Renal cortical epithelial cell (primary cell): ENCODE results near the gene FLNB. TPM values are rescaled to one million over a fixed set of nuclear protein-coding genes. Genes with fewer than 3 reads are reported as not detected.
A peak's percentile ranks its signal among the peaks of the same experiment; 100 is the strongest.
"Not testable (repeated sequence)": the region's sequence is repeated elsewhere in the genome, so short reads cannot be mapped to it uniquely, and the experiment has no call there.

Experiments
- DNase-seq: peaks from one replicate; pipeline ENCODE4 v3.0.0-alpha.2; 2011; ENCODE audit warnings: low read depth
- total RNA-seq: library from RNA; depleted of rRNA; stranded (reverse); fragments of >200 nt; gene quantifications from 2 replicates; pipeline ENCODE4 v1.2.3, GENCODE V29; 2014

Gene FLNB
- total RNA-seq, 1 donor from 2014 or later, result 342 TPM

DNA sequence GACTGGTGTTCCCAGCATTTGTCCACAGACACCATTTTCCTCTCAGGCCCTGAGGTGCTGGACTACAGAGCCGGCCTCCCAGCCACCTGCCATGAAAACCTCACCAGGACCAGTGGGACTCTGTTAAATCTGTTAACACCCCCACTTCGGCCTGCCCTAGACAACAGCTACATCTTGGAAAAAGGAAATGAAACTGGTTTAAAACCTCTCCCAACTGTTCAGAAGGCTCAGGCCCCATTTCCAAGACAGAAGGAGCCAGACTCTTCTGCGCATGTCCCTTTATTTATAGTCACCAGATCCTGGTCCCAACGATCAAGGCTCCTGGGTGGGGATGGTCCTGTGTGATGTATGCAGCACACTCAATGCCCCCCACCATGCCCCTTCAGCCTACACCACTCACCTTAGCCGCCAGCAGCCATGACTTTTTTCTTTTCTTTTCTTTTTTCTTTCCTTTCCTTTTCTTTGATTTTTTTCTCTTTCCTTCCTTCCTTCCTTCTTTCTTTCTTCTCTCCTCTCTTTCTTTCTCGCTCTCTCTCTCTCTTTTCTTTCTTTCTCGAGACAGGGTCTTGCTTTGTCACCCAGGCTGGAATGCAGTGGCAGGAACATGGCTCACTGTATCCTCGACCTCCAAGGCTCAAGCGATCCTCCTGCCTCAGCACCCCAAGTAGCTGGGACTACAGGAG, 25.5 kb upstream of the FLNB start:
- DNase-seq, result no peak

DNA sequence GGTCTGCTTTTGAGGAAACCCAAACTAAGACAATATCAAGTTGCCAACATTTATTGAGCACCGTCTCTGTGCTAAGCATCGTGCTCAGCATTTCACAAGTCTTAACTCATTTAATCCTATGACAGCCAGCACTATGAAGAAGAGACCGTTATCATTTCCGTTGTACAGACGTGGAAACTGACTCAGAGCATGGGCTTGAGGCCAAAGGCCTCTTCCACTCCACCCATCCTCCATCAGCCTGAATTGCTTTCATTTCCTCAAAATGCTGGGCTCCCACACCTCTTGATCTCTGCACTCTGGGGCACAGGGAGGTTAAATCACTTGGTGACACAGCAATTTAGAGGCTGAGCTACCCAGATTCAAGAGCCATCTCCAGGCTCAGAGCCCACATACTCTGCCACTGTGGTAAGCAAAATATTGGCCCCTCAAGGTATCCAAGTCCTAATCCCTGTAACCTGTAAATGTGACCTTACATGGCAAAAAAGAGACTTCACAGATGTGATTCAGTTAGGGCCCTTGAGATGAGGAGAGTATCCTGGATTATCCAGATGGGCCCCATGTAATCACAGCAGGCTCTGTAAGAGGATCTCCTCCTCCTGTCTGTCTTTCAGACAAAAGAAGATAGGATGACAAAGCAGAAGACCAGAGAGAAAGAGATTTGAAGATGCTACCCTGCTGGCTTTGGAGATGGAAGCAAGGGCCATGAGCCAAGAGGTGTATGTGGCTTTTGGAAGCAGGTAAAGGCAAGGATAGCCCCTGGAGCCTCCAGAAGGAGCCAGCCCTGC, 24.3 kb upstream of the FLNB start:
- DNase-seq, result peak; percentile 71

DNA sequence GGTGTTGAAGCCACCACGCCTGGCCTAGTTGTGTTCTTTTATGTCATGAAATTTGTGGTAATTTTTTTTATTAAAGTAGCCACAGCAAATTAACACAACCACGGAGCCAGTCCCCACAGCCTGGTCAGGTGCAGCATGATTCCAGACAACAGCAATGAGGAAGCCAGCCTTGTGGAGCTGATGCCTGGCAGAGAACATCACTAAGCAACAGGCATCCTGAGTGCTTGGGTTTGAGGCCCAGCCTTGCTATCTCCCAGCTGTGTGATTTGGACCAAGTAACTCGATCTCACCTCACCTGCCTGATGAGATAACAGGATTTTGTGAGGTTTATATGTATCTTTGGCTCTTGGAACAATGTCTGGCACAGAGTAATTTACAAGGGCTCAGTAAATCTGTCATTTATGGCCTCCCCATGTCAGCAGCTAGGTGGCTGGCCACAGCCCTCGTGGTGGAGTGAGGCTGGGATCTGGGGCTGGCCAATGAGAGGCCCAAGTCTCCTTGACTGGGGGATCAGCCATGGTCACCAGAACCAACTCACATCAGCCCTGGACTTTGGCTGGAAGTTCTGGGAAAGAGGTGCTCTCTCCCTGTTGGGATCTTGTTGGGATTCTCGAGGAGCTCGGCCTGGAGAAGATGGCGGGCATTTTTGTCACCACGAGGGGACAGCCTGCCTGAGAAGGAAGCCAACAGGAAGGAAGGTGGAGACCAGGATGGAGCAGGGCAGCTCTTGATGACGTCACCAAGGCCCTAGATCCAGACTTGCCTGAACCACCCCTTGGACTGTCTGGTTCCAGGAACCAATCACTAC, 22.8 kb upstream of the FLNB start:
- DNase-seq, result no peak

DNA sequence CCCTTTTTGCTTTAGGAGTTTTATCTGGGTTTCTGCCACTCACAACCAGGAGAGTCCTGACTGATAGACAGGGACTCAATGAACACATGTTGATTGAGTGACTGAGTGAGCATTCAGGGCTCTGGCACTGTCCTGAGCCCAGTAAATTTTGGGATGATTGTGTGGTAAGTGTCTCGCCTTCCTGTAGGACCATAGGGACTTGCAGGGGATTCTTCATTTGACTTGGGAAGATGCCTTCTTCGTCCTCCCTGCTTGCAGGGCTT, 22.3 kb upstream of the FLNB start:
- no peak for DNase-seq

DNA sequence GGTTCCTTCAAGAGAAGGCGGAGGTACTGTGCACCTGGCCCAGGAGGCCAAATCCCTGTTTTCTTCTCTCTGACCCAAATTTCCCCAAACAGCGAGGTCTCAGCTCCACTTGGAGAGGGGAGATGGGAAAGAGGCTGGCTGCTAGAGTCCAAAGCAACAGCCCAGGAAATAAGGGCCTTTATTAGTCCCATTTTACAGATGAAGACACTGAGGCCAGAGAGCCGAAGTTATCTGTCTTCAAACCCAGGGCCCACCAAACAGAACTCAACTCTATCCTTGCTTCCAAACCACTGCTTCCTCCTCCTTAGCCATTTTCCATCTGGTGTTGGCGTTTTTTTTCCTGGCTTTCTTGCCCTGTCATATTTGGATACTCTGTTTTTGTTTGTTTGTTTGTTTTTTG, 22.0 kb upstream of the FLNB start:
- no peak for DNase-seq

DNA sequence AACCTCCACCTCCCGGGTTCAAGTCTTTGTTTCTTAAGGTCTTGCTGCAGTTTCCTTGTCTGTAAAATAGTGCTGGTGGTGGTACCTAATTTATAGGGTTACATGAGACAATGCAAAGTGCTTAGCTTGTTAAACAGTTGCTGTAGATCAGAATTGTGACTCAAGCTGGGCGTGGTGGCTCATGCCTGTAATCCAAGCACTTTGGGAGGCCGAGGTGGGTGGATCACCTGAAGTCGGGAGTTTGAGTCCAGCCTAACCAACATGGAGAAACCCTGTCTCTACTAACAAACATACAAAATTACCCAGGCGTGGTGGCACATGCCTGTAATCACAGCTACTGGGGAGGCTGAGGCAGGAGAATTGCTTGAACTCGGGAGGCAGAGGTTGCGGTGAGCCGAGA, 19.0 kb upstream of the FLNB start:
- DNase-seq, result not testable (repeated sequence)

DNA sequence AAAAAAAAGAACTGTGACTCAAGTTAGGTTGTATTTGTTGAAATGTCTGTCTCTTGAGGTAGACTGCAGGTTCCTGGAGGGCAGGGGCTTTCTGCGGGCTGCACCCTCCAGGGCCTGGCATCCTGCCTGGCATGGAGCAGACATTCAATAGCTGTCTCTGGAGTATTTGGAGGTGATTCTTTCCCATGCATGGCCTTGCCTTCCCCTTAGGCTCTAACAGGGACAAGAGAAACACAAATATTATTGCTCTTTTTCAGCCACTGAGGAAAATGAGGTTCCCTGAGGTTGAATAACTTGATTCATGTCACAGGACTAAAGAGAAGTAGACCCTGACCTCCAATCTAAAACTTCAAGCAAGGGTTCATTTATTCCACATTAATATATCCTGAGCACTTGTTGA, 18.6 kb upstream of the FLNB start:
- no peak for DNase-seq

DNA sequence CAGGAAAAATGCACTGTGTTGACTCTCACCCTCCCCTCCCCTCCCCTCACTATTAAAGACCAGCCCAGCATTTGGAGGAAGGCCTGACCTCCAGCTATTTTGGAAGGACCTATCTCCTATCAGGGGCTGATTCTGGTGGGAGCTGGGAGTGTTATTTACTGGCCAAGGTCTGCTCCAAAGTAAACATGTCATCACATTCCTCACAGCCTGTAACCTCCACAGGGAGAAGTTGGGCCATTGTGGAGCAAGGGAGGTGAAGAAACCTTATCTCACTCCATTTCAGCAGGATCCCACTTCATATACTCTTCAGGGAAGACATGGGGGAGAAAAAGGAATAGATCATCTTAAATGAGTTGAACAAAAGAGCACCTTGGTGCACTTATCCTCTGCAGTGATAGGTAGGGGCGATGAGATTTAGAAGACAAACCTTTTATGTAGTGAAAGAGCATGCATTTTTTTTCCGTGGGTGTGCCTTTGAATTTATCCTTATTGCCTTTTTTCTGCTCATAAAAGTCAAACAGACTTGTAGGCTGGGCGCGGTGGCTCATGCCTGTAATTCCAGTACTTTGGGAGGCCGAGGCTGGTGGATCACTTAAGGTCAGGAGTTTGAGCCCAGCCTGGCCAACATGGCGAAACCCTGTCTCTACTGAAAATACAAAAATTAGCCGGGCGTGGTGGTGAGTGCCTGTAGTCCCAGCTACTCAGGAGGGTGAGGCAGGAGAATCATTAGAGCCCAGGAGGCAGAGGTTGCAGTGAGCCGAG, 15.6 kb upstream of the FLNB start:
- DNase-seq, result no peak

DNA sequence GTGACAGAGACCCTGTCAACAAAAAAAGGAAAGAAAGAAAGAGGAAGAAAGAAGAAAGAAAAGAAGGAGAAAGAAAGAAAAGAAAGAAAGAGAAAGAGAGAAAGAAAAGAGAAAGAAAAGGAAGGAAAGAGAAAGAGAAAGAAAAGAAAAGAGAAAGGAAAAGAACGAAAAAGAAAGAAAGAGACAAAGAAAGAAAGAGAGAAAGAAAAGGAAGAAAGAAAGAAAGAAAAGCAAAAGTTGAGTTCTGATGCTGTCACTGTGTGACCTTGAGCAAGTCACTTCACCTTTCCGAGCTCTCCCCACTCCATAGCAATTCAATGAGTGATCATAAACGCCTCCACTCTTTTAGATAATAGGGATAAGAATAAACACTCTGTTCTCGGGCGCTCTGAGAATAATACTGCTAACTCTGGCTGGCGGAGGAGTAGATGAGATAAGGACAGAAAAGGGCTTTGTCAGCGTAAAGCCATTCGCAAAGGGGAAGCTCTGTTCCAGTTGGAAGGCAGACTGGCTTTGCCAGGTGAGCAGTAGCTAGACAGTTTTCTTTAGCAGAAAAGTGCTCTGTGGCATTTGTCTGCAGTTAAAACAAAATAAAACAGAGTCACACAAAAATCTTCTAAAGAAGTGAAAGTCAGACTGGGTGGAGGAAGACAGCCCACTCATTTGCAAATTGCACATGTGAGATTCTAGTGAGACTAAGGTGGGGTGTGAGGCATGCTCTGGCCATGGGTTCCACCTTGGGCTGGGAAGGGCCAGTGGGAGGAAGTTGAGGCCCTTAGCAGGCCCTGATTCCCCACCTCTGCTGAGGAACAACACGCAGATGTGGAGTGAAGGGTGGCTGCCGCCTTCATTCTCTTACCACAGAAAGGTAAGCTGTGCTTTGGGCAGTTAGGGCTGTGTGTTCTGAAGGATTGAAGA, 9.6 kb upstream of the FLNB start:
- no peak for DNase-seq

DNA sequence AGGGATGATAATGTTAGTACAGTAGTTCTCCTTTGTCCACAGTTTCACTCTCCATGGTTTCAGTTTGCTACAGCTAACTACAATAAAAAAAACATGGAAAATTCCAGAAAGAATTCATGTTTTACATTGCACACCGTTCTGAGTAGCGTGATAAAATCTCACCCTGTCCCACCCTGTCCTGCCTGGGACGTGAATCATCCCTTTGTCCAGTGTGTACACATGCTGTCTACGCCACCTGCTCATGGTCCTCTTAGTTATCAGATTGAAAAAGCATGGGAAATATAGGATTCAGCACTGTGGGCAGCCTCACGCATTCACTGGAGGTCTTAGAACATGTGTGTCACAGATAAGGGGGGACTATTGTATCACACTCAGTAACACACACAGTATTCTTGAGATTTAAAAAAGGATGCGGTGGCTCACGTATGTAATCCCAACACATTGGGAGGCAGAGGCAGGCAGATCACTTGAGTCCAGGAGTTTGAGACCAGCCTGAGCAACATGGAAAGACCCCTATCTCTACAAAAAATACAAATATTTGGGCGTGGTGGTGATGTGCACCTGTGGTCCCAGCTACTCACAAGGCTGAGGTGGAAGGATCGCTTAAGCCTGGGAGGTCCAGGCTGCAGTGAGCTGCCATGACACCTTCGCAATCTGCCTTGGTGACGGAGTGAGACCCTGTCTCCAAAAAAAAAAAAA, 8.7 kb upstream of the FLNB start:
- DNase-seq, result no peak

DNA sequence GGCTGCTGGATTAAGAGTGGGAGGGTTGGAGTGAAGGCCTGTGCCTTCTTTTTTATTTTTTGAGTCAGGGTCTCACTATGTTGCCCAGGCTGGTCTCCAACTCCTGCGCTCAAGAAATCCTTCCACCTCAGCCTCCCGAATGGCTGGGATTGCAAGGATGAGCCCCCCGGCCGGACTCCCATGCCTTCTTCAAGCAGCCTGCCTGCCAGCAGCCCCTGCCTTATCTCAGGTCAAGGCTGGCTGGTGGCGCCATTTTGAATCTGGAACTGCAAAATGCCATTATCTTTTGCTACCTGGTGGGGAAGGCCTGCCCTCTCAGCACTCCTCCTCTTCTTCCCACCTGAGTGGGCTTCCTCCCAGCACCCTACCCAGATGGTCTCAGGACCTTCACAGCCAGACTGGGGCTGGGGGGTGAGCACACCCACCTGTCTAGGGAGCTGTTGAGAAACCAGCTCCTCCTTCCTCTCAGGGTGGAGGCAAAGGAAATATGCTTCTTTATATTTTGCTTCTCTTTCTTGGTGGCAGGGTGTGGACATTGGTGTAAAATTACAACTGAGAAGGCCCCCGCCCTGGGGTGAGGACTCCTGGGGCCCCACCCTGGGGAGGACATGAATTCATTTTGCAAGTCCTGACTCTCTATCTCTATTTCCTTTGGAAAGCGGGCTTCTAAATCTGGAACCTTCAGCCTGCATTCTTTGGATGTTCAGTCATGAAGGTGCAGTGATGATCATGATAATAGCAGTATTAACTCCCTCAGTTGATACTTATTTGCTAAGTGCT, 7.7 kb upstream of the FLNB start:
- no peak for DNase-seq

DNA sequence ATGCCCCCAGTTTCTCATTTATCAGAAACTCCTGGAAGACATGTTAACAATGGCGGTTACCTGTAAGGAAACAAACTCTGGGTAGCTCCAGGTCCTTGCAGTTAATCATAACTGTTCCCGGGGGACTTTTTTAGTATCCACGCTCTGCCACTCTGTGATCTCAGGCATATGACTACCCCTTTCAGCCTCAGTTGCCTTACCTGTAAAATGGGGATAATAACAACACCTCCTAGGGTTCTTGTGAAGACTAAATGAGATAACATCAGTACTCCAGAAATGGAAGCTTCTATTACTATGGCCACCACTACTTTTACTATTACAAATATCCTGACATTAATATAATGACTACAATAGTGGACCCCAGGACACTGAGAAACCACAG, 7.1 kb upstream of the FLNB start:
- no peak for DNase-seq

DNA sequence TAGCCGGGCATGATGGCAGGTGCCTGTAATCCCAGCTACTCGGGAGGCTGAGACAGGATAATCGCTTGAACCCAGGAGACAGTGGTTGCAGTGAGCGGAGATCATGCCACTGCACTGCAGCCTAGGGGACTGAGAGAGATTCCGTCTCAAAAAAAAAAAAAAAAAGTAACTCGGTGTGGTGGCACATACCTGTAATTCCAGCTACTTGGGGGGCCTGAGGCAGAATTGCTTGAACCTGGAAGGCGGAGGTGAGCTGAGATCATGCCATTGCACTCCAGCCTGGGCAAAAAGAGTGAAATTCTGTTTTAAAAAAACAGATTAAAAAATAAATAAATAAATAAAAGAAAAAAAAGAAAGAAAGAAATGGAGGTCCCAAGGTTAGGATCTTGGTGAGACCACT, 6.2 kb upstream of the FLNB start:
- DNase-seq, result no peak

DNA sequence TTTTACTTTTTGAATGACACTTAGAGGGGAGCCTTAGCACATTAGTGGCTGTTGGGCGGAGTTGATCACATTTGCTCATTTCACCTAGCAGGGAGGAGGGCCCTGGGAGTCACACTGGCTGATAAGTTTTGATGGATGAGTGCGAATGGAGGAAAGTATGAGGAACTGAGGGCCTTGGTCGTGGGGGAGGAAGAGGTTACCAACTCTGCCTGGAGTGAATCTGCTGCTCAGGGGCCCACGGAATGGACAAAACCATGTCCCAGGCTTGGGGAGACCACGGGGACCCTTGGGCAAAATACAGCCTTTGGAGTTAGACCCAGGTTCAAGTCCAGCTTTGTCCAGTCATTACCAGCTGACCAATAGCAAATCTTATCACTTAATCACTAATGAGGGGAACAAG, 5.1 kb upstream of the FLNB start:
- no peak for DNase-seq

DNA sequence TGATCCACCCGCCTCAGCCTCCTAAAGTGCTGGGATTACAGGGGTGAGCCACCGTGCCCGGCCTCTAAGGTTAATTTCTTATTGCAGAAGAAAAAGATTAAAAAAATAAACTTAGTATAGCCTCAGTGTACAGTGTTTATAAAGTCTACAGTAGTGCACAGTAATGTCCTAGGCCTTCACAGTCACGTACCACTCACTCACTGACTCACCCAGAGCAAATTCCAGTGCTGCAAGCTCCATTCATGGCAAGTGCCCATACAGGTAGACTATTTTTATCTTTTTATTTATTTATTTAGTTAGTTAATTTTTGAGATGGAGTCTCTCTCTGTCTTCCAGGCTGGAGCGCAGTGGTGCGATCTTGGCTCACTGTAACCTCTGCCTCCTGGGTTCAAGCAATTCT, 3.2 kb upstream of the FLNB start:
- DNase-seq, result peak; percentile 88

DNA sequence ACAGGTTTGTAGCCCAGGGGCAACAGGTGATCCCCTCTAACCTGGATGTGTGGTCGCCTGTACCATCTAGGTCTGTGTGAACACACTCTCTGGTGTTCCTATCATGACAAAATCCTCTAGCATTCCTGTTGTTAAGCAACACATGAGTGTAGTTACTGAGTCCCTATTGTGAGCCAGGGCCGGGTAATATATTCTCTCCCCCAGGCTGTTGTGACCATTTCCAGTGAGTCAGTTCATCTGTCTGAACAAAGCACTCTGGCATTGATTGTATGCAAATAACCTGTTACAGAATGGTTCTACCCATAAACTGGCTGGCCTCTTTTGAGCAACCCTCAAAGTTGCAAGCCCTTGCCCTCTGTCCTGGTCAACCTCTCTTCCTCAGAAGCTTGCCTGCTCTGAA, 2.6 kb upstream of the FLNB start:
- peak; percentile 99 for DNase-seq

DNA sequence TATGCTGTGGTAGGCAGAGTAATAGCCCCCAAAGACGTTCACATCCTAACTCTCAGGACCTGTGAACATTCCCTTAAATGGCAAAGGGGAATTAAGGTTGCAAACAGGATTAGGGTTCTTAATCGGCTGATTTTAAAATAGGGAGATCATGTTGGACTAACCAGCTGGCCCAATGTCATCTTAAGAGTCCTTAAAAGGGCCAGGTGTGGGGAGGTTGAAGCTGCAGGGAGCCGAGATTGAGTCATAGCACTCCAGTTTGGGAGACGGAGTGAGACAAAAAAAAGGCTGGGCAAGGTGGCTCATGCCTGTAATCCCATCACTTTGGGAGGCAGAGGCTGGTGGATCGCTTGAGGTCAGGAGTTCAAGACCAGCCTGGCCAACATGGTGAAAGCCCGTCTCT, 1.6 kb upstream of the FLNB start:
- no peak for DNase-seq

DNA sequence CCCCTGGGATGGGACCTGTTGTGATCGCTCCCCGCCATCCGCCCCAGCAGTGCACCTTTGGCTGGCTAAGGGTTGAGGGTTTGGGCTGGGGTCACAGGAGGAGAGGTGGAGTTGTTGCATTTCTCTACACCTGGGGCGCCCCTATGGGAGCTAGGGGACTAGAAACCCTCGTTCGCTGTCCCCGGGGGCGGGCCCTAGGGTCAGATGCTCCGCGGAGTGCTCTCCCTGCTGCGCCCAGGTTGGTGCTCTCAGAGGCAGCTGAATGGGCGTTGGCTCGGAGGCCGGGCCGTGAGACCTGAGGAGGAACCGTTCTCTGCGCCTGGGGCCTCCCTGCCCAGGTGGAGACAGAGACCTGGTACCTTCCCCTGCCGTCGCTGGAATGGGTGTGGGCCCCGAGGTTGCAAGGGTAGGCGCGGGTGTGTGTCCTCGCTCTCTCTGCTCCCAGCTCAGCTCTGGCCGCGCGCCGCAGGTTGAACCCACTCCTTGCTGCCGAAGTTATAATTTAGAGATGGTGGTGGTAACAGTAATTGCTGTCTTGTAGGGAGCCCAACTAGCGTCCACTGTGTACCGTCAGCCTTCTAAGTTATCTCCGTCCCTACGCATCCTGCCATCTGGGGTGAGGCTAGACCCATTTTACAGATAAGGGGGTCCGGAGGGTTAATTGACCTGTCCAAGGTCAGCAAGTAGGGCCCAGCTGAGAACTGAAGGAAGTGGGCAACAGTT, 965 bp downstream of the FLNB start:
- no peak for DNase-seq
